SW 1271 (cell line): ENCODE measurements around the gene DNMBP.
"Not testable (repeated sequence)": the region's sequence is repeated elsewhere in the genome, so short reads cannot be mapped to it uniquely, and the experiment has no call there.

ENCODE experiments used
- DNase-seq, 2 experiments: peaks; one replicate each; lab custom pipeline; 2025; lab: John Stamatoyannopoulos, UW

DNMBP gene

DNA sequence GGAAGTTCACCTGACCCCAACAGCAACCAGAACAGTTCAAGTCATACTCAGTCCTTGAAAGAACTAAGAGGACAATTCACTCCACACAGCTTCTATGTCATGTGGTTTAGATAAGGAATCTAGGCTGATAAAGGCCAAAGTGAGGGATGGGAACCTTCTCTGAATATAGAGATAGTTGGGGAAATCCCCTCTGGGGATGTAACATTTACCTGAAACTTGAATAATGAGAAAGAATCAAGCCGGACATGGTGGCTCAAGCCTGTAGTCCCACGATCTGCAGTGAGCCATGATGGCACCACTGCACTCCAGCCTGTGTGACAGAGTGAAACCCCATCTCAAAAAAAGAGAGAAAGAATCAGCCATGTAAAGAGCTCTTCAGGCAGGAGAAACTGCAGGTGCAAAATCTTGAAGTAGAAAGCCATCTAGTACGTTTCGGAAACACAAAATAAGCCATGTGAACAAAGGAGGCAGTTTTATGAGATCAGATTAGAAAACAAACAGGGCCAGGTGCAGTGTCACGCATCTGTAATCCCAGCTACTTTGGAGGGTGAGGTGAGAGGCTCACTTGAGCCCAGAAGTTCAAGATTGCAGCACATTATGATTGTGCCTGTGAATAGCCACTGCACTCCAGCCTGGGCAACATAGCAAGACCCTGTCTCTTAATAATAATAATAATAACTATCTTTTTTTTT, 4.5 kb upstream of the DNMBP start:
- DNase-seq, result no peak

DNA sequence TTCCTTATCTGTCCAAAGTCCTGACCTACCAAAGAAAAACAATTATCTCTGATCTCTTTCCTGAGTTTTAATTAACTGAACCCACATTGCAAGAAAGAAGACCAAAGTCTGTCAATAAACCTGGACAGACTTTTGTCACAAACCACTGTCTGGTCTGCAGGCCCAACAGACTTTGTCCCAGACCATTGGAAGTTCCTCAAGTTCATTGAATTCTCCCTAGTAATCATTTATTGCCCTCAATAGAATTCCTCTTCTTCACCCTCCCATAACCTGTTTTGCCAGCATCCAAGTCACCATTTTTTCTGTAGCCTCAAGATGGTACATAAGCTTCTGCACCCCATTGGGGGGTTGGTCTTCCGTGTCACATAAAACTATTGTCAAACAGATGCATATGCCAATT, 3.9 kb upstream of the DNMBP start:
- DNase-seq, result no peak

DNA sequence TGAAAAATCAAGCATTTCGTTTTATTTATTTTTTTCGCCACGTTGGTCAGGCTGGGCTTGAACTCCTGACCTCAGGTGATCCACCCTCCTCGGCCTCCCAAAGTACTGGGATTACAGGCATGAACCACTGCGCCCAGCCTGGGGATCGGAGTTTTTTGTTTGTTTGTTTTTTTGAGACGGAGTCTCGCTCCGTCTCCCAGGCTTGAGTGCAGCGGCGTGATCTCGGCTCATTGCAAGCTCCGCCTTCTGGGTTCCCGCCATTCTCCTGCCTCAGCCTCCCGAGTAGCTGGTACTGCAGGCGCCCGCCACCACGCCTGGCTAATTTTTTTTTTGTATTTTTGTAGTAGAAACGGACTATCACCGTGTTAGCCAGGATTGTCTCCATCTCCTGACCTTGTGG, 2.2 kb upstream of the DNMBP start:
- not testable (repeated sequence) for DNase-seq

DNA sequence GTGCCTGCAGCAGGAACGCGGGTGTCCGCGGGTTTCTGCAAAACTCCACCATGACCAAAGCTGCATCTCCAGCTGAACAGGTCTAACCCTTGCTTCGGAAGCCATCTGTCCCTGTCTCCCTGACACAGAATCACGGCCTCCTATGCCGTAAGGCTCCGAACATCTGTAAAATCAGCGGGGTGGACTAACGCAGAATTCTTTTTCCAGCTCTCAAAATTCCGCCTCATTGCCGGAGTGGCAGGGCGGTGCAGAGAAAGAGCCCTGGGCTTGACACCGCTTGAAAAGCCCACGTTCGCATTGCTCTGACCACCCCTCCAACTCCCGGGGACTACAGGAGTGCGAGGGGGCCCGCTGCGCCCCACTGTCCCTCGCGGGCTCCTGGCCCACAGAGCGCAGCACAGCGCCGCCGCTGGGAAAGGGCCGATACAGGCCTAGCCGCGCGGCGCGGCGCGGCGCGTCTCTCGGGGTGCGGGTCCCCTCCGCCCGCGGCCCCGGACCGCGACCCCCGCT, 409 bp downstream of the DNMBP start:
- DNase-seq, result no peak

DNA sequence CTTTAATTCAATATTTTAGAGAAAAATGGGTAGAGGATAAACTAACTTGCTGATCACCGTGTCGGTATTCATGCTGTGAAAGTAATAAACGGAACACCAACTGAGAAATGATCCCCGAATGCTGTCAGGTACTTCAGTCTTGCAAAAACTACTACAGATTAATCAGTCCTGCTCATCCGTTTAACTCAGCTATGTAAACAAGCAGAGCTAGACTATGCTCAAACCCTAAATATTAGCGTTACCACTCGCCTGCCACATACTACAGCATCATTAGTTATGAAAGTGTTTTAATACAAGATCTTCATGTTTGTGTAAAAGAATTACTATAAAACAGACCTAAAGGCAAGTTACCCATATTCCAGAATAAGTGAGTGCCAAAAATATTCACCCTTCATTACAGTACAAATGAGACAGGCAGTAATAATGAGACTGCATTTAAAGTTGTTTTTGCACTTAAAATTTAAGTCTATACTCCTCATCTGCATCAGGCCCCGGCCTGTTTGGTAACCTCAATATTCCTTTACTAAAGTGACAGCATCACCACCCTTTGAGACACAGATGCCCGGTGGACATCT, 952 bp downstream of the DNMBP start:
- no peak for DNase-seq

DNA sequence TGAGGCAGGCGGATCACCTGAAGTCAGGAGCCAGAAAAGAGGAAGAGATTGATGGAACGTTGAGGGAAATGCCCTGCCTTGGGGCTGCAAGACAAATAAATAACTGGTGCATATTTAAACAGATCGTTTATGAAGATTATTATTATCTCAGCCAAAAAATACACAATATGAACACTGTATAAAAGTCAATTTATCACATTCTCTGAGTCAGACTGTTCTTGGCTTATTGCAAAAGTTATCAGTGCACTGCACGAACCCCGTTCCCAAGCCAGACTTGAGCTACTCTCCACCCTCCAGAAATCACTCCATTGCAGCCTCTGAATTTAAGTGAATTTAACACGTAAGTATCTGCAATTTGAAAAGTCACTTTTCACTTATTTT, 1.6 kb downstream of the DNMBP start:
- no peak for DNase-seq

DNA sequence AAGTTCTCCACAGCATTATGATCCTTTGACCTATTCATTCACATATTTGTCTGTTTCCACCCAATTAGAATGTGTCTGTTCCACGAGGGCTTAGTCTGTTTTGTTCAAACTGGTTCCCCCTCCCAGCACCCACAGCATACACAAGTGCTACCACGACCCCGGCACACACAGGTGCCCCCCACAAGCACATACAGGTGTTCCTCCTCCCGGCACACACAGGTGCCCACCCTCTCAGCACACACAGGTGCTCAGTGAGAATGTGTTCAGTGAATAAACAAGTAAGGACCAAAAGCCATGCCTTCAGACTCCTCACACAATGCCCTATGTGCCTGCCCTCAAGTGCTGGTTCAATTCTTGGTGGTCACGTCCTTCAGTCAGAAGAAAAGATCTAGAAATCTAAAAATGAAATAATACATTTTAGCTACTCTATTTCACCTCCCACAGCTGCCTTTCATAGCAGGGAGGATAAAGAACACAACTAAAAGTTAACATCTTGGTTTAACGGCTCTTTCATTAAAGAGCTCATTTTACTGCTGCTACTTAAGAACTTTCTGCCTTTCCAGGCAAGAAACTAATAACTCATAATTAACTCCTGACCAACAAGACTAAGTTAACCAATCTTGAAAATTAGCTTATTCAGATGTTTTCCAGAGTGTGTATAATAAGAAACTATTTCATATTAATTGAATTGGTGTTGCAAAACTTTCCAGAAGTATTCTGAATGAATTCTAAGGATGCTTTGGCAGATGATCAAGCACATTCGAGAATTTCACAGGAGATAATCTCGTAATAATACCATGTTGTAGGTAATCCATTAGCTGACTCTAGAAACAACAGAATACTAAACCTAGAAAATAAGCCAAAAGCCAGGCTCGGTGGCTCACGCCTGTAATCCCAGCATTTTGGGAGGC, 2.3 kb downstream of the DNMBP start:
- no peak for DNase-seq

DNA sequence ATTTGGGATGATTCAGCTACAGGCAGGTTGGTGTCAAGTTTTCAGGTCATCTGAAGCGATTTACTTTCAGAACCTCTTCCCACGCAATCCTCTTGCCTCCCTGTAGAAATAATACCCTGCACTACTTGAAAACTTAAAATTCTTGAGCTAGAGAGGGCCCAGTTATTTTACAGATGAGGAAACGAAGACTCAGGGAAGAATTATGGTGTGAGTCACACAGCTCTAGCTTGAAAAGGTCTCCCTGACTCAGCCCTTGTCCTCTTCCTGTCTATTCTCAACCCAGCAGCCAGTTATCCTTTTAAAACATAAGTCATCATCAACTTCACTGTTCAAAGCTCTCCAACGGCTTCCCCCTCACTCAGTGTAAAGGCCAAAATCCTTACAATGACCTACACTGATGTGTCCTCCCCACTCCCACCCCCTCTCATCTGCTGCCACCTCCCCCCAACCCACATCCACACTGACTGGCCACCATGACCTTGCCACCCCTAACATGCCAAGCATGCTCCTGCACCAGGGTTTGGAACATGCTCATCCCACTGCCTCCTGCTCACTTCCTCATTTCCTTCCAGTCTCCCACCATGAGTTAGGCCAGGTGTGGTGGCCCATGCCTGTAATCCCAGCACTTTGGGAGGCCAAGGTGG, 3.4 kb downstream of the DNMBP start:
- peak; percentile 56 to 89 for DNase-seq

DNA sequence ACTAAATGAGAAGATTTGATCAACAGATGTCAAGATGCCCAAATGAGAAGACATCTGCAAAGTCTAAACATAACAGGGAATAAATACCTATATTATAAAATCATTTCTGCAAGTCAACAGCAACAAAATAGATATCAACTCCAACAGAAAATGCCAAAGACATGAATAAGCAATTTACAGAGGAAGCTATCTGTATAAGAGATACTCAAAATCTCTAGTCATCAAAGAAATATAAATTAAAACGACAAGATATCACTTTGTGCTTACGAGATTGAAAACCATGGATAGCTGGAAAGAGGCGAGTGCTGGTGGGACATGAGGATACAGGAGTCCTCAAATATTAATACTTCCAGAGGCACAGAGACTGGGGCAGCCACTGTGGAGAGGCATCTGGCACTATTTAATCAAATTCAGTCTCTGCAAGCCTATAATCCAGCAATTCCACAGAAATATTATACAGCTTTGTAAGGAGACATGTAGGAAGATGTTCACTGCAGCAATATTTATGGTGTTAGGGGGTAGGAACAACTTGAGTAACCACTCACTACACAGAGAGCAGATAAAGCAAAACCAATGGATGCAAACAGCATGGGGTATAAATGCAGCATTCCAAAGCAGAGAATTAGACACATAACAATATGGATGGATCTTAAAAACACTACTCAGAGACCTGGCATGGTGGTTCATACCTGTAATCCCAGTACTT, 4.8 kb downstream of the DNMBP start:
- no peak for DNase-seq

DNA sequence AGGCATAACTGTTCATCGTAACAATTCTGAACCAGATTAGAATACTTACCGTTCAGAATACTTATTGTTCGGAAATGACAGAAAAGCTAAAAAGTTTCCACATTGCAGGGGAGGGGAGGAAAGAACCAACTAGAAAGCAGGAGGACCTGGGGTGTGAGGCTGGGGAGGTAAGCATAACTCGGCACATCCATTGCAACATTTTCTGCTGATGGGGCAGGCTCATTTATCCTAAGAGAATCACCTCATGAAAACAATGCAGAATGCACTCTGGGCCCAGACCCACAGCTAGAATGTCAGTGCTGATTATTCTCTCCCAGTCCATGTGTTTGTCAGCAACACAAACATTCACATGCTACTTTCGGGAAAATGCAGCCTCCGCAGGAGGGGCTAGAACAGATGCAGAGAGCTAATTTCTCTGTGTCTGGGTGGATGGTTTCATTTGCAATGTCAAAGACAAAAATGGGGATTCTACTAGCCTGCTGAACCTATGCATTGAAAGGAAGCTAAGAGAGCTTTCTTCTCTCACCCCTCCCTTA, 9.6 kb downstream of the DNMBP start:
- DNase-seq, result no peak

DNA sequence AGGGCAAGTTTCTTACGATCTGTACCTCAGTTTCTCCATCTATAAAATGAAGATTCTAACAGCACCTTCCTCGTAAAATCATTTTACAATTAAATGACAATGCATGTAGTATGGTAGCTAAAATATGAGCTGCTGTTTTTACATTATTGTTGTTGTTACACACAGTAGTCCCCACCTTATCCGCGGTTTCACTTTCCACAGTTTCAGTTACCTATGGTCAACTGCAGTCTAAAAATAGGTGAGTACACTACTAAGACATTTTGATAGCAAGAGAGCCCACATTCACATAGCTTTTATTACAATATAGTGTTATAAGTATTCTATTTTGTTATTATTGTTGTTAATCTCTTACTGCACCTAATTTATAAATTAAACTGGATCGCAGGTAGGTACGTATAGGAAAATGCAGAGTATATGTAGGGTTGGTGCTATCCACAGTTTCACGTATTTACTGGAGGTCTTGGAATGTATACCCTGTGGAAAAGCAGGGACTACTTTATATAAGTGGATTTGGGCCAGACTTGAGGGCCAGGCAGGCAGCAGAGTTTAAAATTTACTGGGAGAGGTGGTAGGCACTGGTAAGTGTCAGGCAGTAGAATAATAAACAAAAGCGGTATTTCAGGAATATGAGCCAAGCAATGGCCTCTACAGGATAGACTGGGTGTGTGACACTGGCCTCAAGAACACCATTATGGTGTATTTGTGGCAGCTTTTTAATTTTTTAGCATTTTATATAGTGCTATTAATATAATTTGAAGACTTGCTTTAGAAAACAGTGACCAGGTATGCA, 10.2 kb downstream of the DNMBP start:
- no peak for DNase-seq

DNA sequence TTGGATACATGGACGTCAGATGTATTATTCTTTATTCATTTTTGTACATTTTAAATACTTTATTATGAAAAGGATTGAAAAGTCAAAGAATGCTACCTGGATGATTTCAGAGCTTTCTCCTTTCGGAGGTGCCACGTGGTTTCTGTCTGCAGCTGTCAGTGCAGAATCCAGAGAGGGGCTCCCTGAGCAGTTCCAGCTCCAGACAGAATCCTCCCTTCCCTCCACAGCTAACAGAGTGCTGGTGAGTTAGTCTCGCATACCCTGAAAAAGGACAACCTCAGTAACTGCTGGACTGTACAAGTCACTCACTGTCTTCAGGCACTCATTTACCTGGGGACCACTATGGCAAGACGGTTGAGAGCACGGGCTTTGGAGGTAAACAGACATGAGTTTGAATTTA, 10.9 kb downstream of the DNMBP start:
- no peak for DNase-seq

DNA sequence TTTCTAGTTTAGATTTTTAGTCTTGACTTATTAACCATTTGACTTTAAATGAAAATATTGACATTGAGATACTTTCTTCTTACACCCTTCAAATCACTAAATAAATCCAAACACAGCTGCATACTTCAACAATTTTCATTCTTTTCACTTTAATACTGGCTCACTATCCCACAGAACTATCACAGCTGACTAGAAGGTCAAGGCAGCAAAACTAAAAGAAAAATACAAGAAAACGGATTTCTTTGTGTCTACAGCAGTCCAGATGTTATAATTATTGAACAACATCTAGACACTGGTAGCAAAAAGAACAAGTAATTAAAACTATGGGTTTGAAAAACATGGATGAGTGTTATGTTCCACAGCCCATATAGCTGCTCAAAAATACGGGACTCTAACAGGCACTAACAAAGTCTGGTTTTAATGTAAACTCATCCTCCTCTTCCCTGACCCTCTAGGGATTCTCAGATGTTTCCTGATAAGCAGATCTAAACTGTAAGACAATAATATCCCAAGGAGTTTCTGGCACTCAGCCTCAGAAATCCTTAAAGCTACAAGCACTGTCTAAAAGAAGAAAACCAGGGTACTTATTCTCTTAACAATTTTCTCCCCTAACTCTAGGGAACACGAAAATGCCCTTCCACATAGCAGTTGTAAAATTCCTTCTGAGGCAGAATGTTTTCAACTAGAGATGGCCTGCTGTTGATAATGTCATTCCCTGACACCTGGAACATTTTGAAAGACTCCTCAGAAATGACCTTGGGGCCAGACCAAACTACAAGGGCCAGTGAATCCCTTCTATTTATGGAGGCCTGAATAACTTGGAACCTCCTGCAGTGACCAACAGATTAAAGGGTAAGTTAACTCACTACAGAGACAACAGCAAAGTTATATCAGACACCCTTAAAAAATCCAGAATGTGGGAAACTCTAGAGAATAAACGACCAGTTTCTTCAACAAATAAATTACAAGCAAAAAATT, 12.8 kb downstream of the DNMBP start:
- DNase-seq, result no peak

DNA sequence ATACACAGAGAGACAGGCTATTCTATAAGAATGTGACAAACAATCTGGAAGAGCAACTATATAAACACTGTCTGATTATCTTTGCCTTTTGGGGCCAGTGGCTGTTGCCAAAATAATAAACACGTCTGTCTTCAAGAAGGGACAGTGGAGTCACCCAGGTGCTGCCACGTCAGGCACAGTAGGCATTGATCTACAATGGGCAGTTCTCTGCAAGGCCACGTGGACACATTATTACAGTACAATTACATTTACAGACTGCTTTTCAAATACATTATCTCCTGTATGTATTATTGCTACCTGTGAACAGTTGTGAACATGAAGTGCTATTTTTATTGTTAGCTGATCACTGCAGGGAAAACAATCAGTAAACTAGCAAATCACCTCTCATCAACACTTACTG, 14.0 kb downstream of the DNMBP start:
- DNase-seq, result no peak

DNA sequence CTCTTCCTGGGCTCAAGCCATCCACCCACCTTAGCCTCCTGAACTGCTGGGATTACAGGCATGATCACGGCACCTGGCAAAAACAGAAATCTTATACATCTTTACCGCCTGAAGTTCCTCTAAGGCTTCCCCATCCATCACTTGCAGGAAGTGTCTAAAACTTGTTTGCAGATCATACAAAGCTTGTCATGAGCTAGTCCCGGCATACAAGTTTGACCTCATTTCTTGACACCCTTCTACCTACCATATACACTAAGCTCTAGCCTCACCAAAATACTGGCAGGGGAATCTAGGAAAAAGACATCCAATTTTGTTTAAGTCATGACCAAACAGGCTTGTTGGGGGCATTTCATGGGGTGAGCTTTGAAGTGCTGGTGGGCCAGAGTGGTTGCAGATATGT, 14.5 kb downstream of the DNMBP start:
- DNase-seq, result no peak

DNA sequence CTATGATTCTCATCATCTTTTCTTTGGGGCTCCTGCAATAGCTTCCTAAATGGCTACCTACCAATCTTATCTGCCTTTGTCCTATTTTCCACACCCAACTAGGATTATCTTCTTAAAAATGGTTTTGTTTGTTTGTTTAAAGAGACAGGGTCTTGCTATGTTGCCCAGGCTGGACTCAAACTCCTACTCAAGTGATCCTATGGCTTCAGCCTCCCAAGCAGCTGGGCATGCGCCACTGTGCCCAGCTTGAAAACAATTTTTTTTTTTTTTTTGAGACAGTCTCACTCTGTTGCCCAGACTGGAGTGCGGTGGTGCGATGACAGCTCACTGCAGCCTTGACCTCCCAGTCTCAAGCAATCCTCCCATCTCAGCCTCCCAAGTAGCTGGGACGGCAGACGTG, 14.9 kb downstream of the DNMBP start:
- DNase-seq, result no peak

DNA sequence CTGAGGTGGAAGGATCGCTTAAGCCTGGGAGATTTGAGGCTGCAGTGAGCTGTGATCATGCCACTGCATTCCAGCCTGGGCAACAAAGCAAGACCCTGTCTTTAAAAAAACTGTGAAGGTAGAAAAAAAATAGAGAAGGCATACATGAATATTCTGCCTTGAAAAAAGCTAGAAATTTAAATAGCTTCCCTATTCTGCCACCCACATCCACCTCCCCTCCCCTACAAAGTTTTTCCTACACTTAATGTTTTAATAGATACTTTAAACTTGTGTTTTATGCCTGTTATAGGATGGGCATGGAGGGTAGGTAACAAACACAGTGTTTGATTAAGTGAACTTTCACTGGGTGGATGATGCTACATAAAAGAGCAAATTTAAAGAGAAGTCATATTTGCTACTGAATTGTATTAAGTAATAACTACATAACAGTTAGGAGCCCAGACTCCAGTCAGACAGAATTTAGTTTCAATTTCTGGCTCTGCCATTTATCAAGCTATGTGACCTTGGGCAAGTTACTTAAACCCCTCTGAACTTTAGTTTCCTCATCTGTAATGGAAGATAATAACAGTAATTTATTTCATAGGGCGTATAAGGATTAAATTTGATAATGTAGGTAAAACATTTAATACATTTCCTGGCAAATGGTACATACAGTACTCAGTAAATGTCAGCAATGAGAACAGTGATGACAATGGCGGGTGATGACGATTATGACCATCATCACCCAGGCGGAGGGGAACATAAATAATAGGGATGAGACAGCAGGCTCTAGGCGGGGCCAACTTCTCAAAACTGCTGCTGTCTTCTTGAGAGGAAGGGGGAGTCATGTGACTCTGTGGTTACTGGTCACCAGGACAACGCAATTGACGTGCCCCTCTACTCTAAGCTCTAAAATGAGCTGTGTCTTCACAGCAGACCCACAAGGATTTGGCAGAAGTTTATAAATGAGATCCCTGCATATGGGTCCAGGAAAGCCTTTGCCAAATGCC, 15.8 kb downstream of the DNMBP start:
- no peak for DNase-seq

DNA sequence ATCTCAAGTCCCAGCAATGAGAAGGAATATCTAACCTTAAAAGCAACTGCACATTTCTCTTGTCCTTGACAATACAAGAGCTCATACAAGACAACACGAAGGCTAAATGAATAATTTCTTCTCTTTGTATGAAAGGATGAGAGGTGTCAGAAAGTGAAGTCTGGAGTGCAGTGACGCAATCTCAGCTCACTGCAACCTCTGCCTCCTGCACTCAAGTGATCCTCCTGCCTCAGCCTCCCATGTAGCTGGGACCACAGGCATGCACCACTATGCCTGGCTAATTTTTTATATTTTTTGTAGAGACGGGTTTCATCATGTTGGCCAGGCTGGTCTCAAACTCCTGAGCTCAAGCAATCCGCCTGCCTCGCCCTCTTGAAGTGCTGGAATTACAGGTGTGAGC, 24.1 kb downstream of the DNMBP start:
- not testable (repeated sequence) for DNase-seq
